GM19372 (cell line): ENCODE results near the gene CPLX1.

Source experiments
- ATAC-seq: cut with Tn5 transposase; IDR thresholded peaks from one replicate; pipeline ENCODE4 v1.9.1; 2021; ENCODE audit warnings: mild to moderate bottlenecking, low read depth, moderate library complexity; ENCODE audit not compliant: unreplicated experiment

CPLX1 gene

DNA sequence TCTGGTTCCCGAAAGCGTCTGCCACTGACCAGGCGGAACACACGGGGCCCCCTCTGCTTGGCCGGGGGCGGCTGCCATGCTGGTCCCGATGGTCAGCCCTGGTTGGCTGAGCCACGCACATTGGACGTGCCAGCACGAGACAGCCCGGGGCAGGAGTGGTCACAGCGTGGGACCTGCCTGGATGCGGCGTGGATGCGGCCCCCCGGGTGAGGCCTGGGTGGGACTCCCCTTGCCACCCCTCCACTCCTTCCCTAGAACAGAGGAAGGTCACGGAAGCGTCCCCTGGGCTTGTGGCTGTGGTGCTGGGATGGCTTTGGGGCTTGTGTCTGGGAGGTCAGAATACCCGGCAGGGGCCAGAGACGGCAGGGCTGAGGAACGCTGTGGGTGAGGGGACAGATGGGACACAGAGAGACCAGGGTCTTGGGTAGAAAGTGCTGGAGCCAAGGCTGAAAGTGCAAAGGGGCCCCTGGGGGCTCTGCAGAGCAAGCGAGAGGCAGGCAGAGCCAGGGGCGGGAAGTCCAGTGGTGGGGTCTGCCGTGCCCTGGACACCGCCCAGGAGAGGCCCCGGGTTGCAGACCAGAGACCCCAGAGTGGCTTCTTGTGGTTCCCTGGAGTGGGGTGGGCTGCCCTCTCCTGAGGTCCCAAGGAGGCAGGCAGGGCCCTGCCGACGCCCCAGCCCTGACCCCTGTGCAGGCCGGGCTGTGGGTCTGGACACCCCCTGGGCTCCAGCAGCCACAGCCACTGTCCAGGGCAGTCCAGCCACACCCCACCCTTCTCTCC is 8.6 kb upstream of the CPLX1 start:
- no peak for ATAC-seq

DNA sequence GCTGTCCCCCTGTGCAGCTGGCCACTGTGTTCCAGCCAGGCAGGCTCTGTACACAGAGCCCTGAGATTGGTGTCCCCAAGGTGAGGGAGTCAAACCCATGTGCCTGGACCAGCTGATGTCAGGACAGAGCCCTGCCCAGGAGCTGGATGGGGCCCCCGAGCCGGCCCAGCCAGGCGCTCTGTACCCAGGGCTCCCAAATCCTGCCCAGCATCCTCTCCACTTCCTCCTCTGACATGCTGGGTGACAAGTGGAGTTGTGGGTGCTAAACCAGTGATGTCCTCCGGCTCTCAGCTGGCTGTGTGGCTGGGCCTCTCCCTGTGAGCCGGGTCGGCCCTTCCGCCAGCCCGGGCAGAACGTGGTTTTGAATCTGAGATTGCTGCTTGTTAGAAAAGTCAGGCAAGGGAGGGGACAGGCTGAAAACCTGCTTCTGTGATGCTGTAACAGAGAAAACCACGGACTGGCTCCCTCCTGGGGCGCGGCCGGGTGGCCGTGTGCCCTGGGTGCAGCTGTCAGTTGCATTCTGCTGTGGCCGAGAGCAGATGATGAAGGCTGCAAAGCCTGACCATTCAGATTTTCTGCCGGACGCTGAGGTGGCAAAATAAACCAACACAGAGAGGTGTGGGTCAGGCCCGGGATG is 7.9 kb upstream of the CPLX1 start:
- ATAC-seq, result no peak

DNA sequence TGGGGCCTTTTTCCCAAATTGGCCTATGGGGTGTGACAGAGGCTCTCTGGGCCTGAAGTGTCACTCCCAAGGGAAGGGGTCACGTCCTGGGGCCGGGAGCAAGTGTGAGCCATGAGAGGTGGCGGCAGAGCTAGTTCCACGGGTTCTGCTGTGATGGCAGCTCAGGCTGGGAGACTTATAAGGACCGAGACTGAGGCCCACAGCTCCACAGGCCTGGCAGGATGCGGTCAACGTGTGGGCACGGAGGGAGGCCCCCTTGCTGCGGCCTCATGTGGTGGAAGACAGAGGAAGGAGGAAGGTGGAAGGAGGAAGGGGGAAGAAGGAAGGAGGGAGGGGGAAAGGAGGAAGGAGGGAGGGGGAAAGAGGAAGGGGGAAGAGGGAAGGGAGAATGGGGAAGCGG is 7.2 kb upstream of the CPLX1 start:
- no peak for ATAC-seq

DNA sequence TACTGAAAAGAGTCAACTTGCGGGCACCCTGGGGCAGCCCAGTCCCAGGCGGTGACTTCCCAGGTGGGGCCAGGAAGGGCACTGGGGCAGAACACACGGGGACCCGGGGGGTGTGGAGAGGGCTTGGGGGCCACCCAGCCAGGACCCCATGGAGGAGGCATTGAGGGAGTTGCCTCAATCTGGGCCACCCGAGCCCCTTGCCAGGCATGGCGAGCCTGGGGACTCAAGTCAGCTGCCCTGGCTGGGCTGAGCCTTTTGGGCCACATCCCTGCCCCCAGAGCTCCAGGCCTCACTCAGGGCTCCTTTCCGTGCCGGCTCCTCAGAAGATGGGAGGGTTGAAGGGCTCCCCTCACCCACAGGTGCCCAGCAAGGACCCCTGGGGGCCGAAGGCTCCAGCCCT is 6.6 kb upstream of the CPLX1 start:
- ATAC-seq, result no peak

GRCh38 chr4:832108-832507 is 6.2 kb upstream of the CPLX1 start:
- ATAC-seq, result no peak

DNA sequence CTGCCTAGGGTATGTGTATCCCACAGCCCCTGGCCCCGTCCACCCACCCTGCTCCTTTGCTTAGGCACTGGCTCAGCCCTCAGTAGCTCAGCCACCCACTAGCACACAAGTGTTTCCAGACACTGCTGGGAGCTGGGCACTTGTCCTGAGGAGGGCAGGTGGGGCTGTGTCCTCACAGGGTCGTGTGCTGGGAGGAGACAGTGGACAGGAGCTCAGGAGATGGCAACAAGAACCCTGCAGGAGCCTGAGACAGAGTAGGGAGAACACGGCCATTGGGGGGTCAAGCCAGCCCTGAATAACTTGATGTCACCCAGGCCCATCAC is 5.5 kb upstream of the CPLX1 start:
- no peak for ATAC-seq

DNA sequence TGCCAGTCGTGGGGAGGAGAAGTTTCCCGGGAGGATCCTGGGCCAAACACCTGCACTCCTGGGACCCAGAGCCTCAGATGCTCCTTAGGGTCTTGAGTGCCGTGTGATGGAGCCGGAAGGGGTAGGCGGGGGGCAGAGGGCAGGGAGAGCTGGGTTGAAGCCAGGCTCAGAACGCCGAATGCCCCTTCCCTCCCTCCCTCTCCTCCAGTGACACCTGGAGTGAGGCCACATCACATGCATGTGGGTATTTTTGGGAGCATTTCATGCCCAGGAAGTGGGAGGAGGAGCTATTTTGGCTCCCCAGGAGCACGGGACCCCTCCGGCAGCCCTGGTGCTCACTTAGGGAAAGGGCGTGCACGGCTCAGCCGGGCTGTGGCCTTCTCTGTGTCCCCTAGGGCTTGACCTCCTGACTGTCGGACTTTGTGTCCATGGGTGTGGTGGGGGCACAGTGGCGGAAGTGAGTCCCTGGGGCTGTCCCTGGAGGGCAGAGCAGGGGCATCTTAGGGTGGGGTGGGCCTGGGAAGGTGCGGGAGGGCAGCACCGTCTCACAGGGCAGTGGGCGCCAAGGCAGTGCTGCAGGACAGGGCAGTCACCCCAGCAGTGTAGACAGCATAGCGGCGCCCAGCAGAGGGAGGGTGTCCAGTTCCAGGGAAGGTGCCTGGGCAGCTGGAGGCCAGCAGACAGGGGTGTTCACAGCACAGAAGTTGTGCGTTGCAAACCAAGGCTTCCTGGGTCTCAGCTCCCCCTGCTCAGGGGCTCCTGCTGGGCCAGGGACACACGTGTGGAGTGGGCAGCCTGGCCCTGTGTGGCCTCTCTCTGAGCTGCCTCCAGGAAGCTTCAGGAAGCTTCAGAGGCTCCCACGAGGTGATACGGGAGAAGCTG is 4.9 kb upstream of the CPLX1 start:
- no peak for ATAC-seq

DNA sequence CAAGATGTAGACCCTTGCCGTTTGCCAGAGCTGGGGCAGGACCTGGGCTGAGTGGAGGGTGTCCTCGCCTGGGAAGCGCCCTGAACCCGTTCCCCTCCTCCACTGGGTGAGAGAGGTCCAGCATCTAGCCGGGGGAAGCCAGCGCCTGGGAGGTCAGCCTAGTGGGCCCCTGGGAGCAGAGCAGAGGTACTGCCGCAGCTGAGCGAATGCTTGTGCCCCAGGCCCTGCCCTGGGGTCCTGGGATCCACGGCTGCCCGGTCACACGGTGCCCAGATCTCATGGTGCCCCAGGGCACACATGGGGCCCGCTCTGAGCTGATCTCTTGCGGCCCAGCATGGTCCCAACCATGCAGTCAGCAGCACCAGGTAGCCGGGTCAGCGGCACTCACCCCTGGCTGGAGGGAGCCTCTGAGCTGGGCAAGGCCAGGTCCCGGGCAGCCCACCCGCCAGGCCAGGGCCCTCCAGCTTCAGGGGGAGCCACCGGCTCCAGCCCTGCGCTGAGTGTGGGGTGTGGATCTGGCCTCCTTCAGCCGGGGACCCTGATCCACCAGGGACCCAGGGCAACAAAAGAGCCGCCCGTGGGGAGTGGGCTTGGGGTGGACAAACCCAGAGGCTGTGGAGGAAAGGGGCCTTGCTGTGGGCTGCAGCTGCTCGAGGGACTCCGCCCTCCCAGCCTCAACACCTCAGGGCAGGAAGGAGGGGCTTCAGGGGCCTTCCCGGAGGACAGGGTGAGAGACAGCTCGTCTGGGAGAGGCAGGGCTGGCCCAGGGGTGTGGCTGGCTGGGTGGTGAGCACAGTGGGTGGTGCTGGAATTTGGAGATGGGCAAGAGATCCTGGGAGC is 4.1 kb upstream of the CPLX1 start:
- no peak for ATAC-seq

DNA sequence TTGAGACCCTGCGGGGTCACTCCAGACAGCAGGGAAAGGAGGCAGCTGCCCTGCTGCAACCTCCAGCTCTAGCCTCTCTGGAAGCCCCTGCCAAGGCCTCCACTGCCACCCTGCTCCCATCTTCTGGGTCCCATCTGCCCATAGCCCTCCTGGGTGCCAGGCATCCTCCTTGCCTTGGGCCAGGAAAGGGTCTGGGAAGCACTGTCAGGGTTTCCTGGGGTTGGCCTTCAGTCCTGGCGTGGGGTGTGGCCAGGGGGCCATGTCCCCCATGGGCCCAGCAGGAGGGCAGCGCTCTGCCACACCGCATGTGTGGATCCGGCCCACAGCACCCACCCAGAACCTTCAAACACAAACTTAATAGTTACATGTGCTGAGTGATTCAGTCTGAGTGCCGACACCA is 3.4 kb upstream of the CPLX1 start:
- ATAC-seq, result no peak

- no peak for ATAC-seq
Measured at GRCh38 chr4:828641-829271, 2.8 kb upstream of the CPLX1 start.

- no peak for ATAC-seq
Measured at GRCh38 chr4:827209-828081, 1.5 kb upstream of the CPLX1 start.

- no peak for ATAC-seq
Measured at GRCh38 chr4:826508-827208, 729 bp upstream of the CPLX1 start.

GRCh38 chr4:825063-825970 is 612 bp downstream of the CPLX1 start:
- no peak for ATAC-seq

GRCh38 chr4:824461-825062 is 1.4 kb downstream of the CPLX1 start:
- no peak for ATAC-seq

GRCh38 chr4:823761-824460 is 2.0 kb downstream of the CPLX1 start:
- no peak for ATAC-seq

DNA sequence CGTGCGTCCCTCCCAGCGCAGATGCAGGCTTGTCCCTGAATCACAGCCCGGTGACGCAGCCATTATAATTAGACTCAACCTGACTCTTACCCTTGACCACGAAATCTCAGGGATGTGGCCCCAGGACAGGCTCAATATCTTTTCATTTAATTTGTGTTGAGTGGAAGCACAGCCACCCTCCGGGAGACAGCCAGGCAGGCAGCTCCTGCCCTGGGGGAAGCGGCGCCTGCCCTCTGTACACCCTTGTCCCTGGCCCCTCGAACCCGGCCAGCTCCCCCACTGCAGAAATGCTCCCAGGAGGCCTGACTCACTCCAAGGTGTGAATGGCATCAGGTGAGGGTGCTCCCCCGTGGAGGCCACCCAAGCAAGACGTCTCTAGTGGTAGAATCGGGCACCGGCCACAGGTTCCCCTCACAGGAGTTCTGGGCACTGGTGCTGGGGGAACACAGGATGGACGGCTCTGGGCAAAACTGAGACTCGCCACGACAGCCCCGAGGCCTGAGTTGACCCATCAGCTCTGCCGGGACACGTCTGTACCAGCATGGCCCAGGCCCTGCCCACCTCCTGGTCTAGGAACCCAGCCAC is 2.7 kb downstream of the CPLX1 start:
- ATAC-seq, result no peak
